ENCODE measurements around the gene KCNG2. TPM values are rescaled to one million over a fixed set of nuclear protein-coding genes. Genes with fewer than 3 reads are reported as not detected.

Gene KCNG2
- total RNA-seq, 4 donors from 2014 or later: 0.60 to 0.84 (median 0.78) TPM; not detected in 1

DNA sequence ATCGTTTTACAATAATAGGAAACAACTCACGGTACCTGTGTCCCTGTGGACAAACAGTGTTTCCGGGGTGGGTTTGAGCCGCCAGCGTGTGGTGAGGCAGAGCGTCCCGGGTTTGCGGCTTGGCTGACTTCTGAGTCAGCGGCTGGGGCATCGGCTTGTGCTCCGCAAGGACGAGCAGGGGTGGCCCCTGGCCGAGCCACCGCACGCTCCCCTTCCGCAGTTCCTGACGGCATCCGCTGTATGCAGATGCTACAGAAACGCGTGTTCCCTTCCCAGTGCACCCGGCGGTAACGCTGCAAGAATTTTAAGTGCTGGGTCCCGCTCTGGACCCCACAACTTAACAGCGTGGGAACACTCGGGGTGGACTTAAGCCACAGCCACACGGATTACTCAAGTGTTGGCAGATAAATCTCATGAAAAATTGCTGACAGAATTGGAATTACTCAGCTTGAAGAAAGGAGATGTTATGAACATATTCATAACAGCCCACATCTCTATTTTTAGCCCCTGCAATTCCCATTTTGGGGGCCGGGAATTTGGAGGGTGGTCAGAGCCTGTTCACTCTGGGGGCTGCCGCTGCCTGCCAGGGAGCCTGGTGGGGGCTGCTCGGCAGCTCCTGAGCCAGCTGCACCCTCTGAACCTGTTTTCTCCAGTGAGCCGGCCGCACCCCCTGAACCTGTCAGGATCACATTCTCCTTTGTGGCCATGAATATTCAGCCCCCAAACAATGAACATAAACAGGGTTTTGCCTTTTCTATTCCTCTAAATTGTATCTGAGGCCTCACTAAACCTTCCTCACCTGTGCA lies 12.6 kb upstream of the KCNG2 start:
- H3K27ac ChIP-seq: no peak overlapping the region
- 67% methylated on average over 32 of the region's 32 CpGs for WGBS, 2 donors
- peaks cover 0 to 11% (median 1%) of the 10 kb centered on the region in 4 donors for H3K4me1 ChIP-seq
- H3K27me3 ChIP-seq: peaks cover 0 to 60% of the 10 kb centered on the region in 2 donors
- DNase-seq (ENCODE audit: low spot score in 2 of 2): no peak
- H3K36me3 ChIP-seq: no peaks in the 10 kb centered on the region
- H3K9me3 ChIP-seq: no peaks in the 10 kb centered on the region
- no peak for TF ChIP-seq EP300 (IDR thresholded peaks at IDR 0.05)
- no peak for TF ChIP-seq POLR2A (IDR thresholded peaks at IDR 0.05)
- no peak for TF ChIP-seq CTCF (IDR thresholded peaks at IDR 0.05)
- no peak overlapping the region for H3K4me3 ChIP-seq

DNA sequence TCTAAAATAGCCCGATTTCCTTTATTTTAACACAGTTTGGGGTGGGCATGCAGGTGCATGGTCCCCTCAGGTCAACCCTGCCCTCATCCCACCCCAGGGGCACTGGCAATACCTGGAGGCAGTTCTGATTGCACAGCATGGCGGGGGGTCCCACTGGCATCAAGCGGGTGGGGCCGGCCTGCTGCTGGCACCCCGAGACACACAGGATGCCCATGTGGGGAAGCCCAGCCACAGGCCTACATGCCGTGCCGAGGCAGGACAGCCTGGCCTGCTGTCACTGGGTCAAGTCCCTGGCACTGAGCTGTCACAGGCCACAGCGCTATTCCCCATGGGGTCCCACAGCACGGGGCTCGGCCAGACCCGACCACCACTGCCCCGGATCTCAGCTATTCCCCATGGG lies 11.9 kb upstream of the KCNG2 start:
- 78 to 84% methylated on average over 9 to 10 of the region's 12 CpGs for WGBS, 2 donors
- TF ChIP-seq POLR2A (IDR thresholded peaks at IDR 0.05): no peak
- no peak for TF ChIP-seq CTCF (IDR thresholded peaks at IDR 0.05)
- TF ChIP-seq EP300 (IDR thresholded peaks at IDR 0.05): no peak

DNA sequence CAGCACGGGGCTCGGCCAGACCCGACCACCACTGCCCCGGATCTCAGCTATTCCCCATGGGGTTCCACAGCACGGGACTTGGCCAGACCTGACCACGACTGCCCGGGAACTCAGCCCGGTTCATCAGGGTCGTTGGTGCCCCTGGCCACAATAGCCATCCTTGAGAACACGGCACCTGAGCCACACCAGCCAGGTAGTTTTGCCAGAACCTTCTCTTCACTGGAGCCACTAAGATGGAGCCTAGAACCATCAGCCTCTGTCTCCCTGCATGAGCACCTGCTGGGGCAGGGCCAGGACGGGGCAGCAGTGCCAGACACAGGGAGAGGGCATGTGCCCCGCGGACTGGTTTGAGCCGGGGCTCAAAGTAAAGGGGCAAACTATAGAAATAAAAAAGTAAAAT lies 11.4 kb upstream of the KCNG2 start:
- peaks cover 0 to 11% (median 1%) of the 10 kb centered on the region in 4 donors for H3K4me1 ChIP-seq
- 85 to 93% methylated on average over 13 to 14 of the region's 14 CpGs for WGBS, 2 donors
- no peak overlapping the region for H3K27ac ChIP-seq
- DNase-seq (ENCODE audit: low spot score in 2 of 2): no peak
- H3K4me3 ChIP-seq: no peak overlapping the region
- peaks cover 0 to 72% of the 10 kb centered on the region in 2 donors for H3K27me3 ChIP-seq
- no peak for TF ChIP-seq POLR2A (IDR thresholded peaks at IDR 0.05)
- TF ChIP-seq EP300 (IDR thresholded peaks at IDR 0.05): no peak
- TF ChIP-seq CTCF (IDR thresholded peaks at IDR 0.05): no peak
- H3K9me3 ChIP-seq: no peaks in the 10 kb centered on the region
- H3K36me3 ChIP-seq: no peaks in the 10 kb centered on the region

More for the DNA sequence above, 11.9 kb upstream of the KCNG2 start:
- no peak for DNase-seq (ENCODE audit: low spot score in 2 of 2)
- H3K9me3 ChIP-seq: no peaks in the 10 kb centered on the region
- peaks cover 0 to 11% (median 1%) of the 10 kb centered on the region in 4 donors for H3K4me1 ChIP-seq
- no peaks in the 10 kb centered on the region for H3K36me3 ChIP-seq
- peaks cover 0 to 67% of the 10 kb centered on the region in 2 donors for H3K27me3 ChIP-seq
- no peak overlapping the region for H3K4me3 ChIP-seq
- no peak overlapping the region for H3K27ac ChIP-seq

DNA sequence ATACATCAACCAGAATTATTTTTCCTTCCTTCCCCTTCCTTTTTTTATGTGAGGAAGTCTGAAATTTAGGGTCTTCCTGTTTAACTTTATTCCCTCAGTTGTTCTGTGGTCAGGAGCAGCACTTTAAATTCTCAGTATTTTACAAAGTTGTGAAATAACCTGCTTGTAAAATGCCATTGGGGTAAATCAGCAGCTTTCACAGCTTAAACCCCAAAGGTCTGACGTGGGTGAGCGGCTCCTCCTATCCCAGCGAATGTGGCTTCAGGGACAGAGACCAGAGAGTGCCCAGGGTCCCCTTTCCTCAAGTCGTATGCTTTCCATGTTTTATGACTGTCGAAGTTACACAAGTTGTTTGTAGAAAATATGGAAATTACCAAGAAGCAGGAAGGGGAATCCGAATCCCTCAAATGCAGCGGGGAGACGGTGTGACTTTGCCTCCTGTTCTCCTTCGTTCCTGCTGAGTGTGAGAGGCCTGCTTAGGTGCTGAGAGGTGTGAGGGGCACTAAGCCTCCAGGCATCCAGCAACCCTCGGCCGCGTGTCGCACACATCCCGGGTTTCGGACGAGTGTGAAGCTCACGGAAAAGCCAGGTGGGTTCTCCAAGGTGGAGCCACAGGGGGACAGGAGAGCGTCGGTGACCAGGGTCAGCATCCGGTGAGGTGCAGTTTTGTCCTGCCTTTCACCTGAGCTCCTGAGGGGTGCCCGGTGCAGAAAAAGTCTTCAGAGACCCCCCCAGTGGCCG lies 10.8 kb upstream of the KCNG2 start:
- no peak overlapping the region for H3K4me3 ChIP-seq
- no peak overlapping the region for H3K27ac ChIP-seq
- DNase-seq (ENCODE audit: low spot score in 2 of 2): no peak
- H3K27me3 ChIP-seq: peaks cover 0 to 78% of the 10 kb centered on the region in 2 donors
- TF ChIP-seq POLR2A (IDR thresholded peaks at IDR 0.05): no peak
- TF ChIP-seq CTCF (IDR thresholded peaks at IDR 0.05): no peak
- TF ChIP-seq EP300 (IDR thresholded peaks at IDR 0.05): no peak
- no peaks in the 10 kb centered on the region for H3K9me3 ChIP-seq
- H3K36me3 ChIP-seq: no peaks in the 10 kb centered on the region
- WGBS, 2 donors: 80 to 85% methylated on average over 22 of the region's 22 CpGs
- H3K4me1 ChIP-seq: peaks cover 0 to 11% (median 1%) of the 10 kb centered on the region in 4 donors

DNA sequence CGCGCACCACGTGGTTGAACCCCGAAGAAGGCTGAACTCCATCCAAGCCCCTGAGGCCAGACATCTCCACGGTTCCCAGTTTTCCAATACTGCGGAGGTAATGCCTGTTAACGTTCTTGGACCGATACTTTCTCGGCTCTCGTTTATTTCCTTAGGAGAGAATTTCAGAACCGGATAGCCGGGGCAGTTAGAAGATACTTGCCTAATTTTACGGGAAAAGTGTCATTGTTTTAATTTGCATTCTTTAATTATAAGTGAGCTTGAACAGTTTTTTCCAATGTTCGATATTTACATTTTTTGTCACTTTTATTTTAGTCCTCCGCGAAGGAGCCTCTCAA lies 10.2 kb upstream of the KCNG2 start:
- no peak overlapping the region for H3K27ac ChIP-seq
- WGBS, 2 donors: 80 to 88% methylated on average over 16 of the region's 16 CpGs
- peaks cover 0 to 79% of the 10 kb centered on the region in 2 donors for H3K27me3 ChIP-seq
- no peak for DNase-seq (ENCODE audit: low spot score in 2 of 2)
- no peaks in the 10 kb centered on the region for H3K36me3 ChIP-seq
- peaks cover 0 to 11% (median 1%) of the 10 kb centered on the region in 4 donors for H3K4me1 ChIP-seq
- no peak overlapping the region for H3K4me3 ChIP-seq
- no peaks in the 10 kb centered on the region for H3K9me3 ChIP-seq
- TF ChIP-seq CTCF (IDR thresholded peaks at IDR 0.05) (no peak), POLR2A (IDR thresholded peaks at IDR 0.05) (no peak), EP300 (IDR thresholded peaks at IDR 0.05) (no peak)

All from tibial nerve (tissue), 4 donors.